ENCODE results near the gene MYL10. TPM values are rescaled to one million over a fixed set of nuclear protein-coding genes. Genes with fewer than 3 reads are reported as not detected.

Gene MYL10
- total RNA-seq, 3 donors from 2014 or later = not detected

GRCh38 chr7:101565601-101566209 lies 63.4 kb downstream of the MYL10 start:
- intact Hi-C loops (cut with DNase I, micrococcal nuclease) = no loop called here

DNA sequence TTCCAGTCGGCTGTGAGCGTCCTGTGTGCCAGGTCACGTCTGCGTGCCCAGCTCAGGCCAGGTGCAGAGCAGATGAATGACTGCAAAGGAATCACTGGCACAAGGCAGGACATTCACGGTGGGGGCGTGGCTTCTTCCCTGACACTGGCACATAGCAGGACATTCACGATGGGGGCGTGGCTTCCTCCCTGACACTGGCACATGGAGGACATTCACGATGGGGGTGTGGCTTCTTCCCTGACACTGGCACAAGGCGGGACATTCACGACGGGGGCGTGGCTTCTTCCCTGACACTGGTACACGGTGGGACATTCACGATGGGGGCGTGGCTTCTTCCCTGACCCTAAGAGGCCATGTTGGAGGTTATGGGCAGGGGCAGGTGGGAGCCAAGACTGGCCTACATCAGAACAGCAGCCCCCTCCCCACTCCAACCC lies 64.3 kb downstream of the MYL10 start:
- intact Hi-C loops (cut with DNase I, micrococcal nuclease) = no loop called here
- DNase-seq (peak; percentile 77 to 83 (median 77)), ATAC-seq (peak; percentile 86)
- Histone ChIP-seq H3K4me3 (no peak overlapping the region), H3K4me1 (ENCODE audit: low read depth) (no peaks in the 10 kb centered on the region), H3K9me3 (no peaks in the 10 kb centered on the region), H3K36me3 (ENCODE audit: low read depth) (no peaks in the 10 kb centered on the region)
- no peak for TF ChIP-seq CTCF (IDR thresholded peaks at IDR 0.05)

More at GRCh38 chr7:101565601-101566209, 63.4 kb downstream of the MYL10 start:
- DNase-seq (no peak), ATAC-seq (no peak)
- H3K36me3 ChIP-seq (ENCODE audit: low read depth) = no peaks in the 10 kb centered on the region
- no peak overlapping the region for H3K4me3 ChIP-seq
- TF ChIP-seq CTCF (IDR thresholded peaks at IDR 0.05) = no peak
- H3K9me3 ChIP-seq = no peaks in the 10 kb centered on the region
- no peaks in the 10 kb centered on the region for H3K4me1 ChIP-seq (ENCODE audit: low read depth)

DNA sequence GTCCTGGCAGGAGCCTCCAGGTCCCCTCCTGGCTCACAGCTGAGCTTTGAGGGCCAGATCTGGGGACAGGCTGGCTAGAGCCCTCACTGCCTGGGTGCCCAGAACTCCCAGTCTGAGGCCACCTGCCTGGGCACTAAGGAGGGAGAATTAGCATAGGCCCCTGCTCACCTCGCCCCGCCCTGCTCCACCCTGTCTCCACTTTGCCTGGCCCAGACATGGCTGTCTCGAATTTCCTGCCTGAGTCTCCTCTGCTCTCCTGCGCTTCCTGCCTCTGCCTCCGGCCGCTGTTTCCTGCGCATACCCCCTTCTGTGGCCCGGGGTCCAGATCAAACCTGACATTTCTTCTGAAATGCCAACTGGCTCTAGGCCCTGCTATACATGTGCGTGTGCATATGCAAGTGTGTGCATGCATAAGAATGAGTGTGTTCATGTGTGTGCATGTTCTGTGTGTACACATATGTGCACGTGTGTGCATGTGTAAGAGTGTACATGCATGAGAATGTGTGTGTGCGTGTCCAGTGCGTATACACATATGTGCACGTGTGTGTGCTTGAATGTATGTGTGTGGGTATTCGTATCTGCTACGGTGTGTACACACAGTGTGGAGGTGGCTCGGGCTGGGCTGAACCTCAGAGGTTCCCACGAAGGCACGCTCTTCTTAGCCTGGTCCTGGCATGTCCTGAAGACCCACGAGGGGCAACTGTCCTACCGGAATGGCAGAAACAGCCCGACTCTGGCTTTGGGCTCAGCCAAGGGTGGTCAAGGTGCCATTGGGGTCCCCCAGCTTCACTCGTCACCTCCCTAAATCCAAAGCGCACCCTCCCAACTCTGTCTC lies 64.9 kb downstream of the MYL10 start:
- DNase-seq (no peak), ATAC-seq (peak; percentile 35)
- intact Hi-C loops (cut with DNase I, micrococcal nuclease) = no loop called here
- H3K4me1 ChIP-seq (ENCODE audit: low read depth) = no peaks in the 10 kb centered on the region
- no peak for TF ChIP-seq CTCF (IDR thresholded peaks at IDR 0.05)
- no peak overlapping the region for H3K4me3 ChIP-seq
- H3K9me3 ChIP-seq = no peaks in the 10 kb centered on the region
- no peaks in the 10 kb centered on the region for H3K36me3 ChIP-seq (ENCODE audit: low read depth)

Other genes starting within 250 kb of the MYL10 start
- 100 to 1,000 TPM in 2 of 3 donors, 10 to 100 TPM in 1; 85.2 to 167 (median 120) TPM for gene CUX1, start 188.3 kb upstream of the MYL10 start, total RNA-seq

Data from mucosa of descending colon (tissue), 3 donors.